GM23248 (cell line): ENCODE measurements around the gene HES3. TPM values are rescaled to one million over a fixed set of nuclear protein-coding genes. Genes with fewer than 3 reads are reported as not detected.

ENCODE experiments used
- DNase-seq: peaks from one replicate; pipeline ENCODE4 v3.0.0-alpha.2; 2015
- H2AFZ ChIP-seq: fragments of 200-600 bp; sonication (generic); 2 replicates; pipeline ENCODE4 v1.6.1; 2016; ENCODE audit warnings: antibody characterized with exemption
- H3F3A ChIP-seq: fragments of 200-600 bp; sonication (generic); 2 replicates; pipeline ENCODE4 v1.6.1; 2016; ENCODE audit warnings: mild to moderate bottlenecking, antibody characterized with exemption, mixed run types; ENCODE audit not compliant: insufficient read depth
- H3K27ac ChIP-seq: fragments of 200-600 bp; sonication (generic); 2 replicates; pipeline ENCODE4 v1.5.1; 2016; ENCODE audit warnings: mild to moderate bottlenecking
- H3K27me3 ChIP-seq: fragments of 200-600 bp; sonication (generic); replicated peaks from 2 replicates; pipeline ENCODE4 v1.6.1; 2016; ENCODE audit warnings: mild to moderate bottlenecking; ENCODE audit not compliant: insufficient read depth
- H3K36me3 ChIP-seq: fragments of 200-600 bp; sonication (generic); 2 replicates; pipeline ENCODE4 v1.6.1; 2016; ENCODE audit warnings: low read depth, mild to moderate bottlenecking
- H3K4me1 ChIP-seq: fragments of 200-600 bp; sonication (generic); 2 replicates; pipeline ENCODE4 v1.6.1; 2016; ENCODE audit warnings: mild to moderate bottlenecking; ENCODE audit not compliant: insufficient read depth
- H3K4me2 ChIP-seq: fragments of 200-600 bp; sonication (generic); one replicate; pipeline ENCODE4 v1.6.1; 2016; ENCODE audit warnings: mild to moderate bottlenecking; ENCODE audit not compliant: unreplicated experiment
- H3K4me3 ChIP-seq: fragments of 200-600 bp; sonication (generic); 2 replicates; pipeline ENCODE4 v1.5.1; 2016; ENCODE audit warnings: mild to moderate bottlenecking
- H3K79me2 ChIP-seq: fragments of 200-600 bp; sonication (generic); 2 replicates; pipeline ENCODE4 v1.6.1; 2016; ENCODE audit warnings: mild to moderate bottlenecking; ENCODE audit not compliant: insufficient read depth
- H3K9ac ChIP-seq: fragments of 200-600 bp; sonication (generic); 2 replicates; pipeline ENCODE4 v1.6.1; 2016; ENCODE audit warnings: mild to moderate bottlenecking
- H3K9me2 ChIP-seq: fragments of 200-600 bp; sonication (generic); 2 replicates; pipeline ENCODE4 v1.6.1; 2016; ENCODE audit warnings: mixed run types, mild to moderate bottlenecking, moderate library complexity; ENCODE audit not compliant: insufficient read depth
- H3K9me3 ChIP-seq: fragments of 200-600 bp; sonication (generic); one replicate; pipeline ENCODE4 v1.6.1; 2017; ENCODE audit warnings: low read depth
- H4K20me1 ChIP-seq: fragments of 200-600 bp; sonication (generic); 2 replicates; pipeline ENCODE4 v1.6.0; 2016; ENCODE audit not compliant: insufficient read depth
- EZH2 ChIP-seq: fragments of 200-600 bp; sonication (generic); IDR thresholded peaks from 2 replicates; pipeline ENCODE4 v1.6.1; 2018; ENCODE audit warnings: antibody characterized with exemption, mild to moderate bottlenecking; ENCODE audit not compliant: insufficient read depth, poor library complexity, severe bottlenecking
- EZH2phosphoT487 ChIP-seq: fragments of 200-600 bp; sonication (generic); IDR thresholded peaks from 2 replicates; pipeline ENCODE4 v1.6.1; 2018; ENCODE audit warnings: antibody characterized with exemption, moderate library complexity, mild to moderate bottlenecking, low read depth; ENCODE audit not compliant: insufficient read depth
- WGBS, 2 experiments: methylation state at CpG; one replicate each; pipeline ENCODE4 v1.1.6; 2015 to 2017; ENCODE audit warnings: low lambda C conversion rate in 2 of 2, low coverage in 1 of 2; ENCODE audit errors: missing lambda C conversion rate in 2 of 2; 5-methylcytosine and 5-hydroxymethylcytosine counted together
- in situ Hi-C: fragments of 300-500 bp; cut with MboI; formaldehyde crosslinking; loops from 2 replicates; pipeline ENCODE4 v1.15.0; 2020
- polyA plus RNA-seq: library from polyadenylated mRNA; unstranded; fragments of >200 nt; fragmentation: Nextera tagmentation; extraction: Ambion mirVana; gene quantifications from 2 replicates; pipeline ENCODE4 v1.2.1, GENCODE V29; 2016
- total RNA-seq: library from RNA; depleted of rRNA; stranded (reverse); fragments of >200 nt; shearing (Covaris generic); gene quantifications from 2 replicates; pipeline ENCODE4 v1.2.3, GENCODE V29; 2014

HES3 gene
- total and polyA plus RNA-seq, 2 experiments from 2014 or later: not detected

GRCh38 chr1:6276811-6277555 is 33.0 kb downstream of the HES3 start:
- no peaks in the 10 kb centered on the region for H3K9me3 ChIP-seq
- H3K27me3 ChIP-seq: no peaks in the 10 kb centered on the region
- peak overlapping the region; percentile 54 for H3K27ac ChIP-seq
- no peaks in the 10 kb centered on the region for H4K20me1 ChIP-seq
- DNase-seq: no peak
- no peaks in the 10 kb centered on the region for H3K79me2 ChIP-seq
- peaks cover 9% of the 10 kb centered on the region; the same call in 1 of the 2 replicates for H3K4me1 ChIP-seq
- WGBS, 2 experiments: 91 to 97% methylated on average over 12 to 15 of the region's 20 CpGs
- TF ChIP-seq EZH2 (no peak), EZH2phosphoT487 (no peak)
- no peaks in the 10 kb centered on the region for H3K9me2 ChIP-seq
- in situ Hi-C loops: no loop called here
- peak overlapping the region; percentile 74; the same call in 1 of the 2 replicates for H2AFZ ChIP-seq
- H3K4me3 ChIP-seq: no peak overlapping the region
- no peaks in the 10 kb centered on the region for H3K36me3 ChIP-seq
- H3K4me2 ChIP-seq: peak overlapping the region; percentile 14
- H3F3A ChIP-seq: no peaks in the 10 kb centered on the region
- peak overlapping the region; percentile 77 for H3K9ac ChIP-seq

DNA sequence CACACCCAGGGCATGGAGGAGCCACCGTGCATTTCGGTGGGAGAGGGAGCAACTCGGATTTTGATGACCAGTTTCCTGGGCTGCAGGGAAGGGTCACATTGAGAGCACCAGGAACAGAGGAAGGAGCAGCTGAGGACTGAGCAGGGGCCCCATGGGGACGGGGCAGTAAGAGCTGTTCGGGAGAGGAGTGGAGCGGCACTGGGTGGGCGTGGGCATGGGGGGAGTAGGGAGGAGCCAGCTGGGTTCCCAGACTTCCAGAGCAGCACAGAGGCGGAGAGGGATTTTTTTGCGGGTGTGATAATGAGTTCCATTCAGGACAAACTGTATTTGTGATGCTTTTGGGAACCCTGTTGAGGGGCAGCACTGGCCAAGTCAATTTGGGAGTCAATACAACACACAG is 34.3 kb downstream of the HES3 start:
- Histone ChIP-seq H3K9me2 (no peaks in the 10 kb centered on the region), H3K27ac (no peak overlapping the region), H2AFZ (no peak overlapping the region), H4K20me1 (no peaks in the 10 kb centered on the region), H3K9ac (no peak overlapping the region), H3K9me3 (no peaks in the 10 kb centered on the region), H3K4me3 (no peak overlapping the region), H3K4me2 (no peak overlapping the region), H3K27me3 (no peaks in the 10 kb centered on the region), H3F3A (no peaks in the 10 kb centered on the region), H3K79me2 (no peaks in the 10 kb centered on the region), H3K36me3 (no peaks in the 10 kb centered on the region), H3K4me1 (peaks cover 9% of the 10 kb centered on the region; the same call in 1 of the 2 replicates)
- in situ Hi-C loops: no loop called here
- 52 to 59% methylated on average over 9 of the region's 9 CpGs for WGBS, 2 experiments
- TF ChIP-seq EZH2 (no peak), EZH2phosphoT487 (no peak)
- no peak for DNase-seq

DNA sequence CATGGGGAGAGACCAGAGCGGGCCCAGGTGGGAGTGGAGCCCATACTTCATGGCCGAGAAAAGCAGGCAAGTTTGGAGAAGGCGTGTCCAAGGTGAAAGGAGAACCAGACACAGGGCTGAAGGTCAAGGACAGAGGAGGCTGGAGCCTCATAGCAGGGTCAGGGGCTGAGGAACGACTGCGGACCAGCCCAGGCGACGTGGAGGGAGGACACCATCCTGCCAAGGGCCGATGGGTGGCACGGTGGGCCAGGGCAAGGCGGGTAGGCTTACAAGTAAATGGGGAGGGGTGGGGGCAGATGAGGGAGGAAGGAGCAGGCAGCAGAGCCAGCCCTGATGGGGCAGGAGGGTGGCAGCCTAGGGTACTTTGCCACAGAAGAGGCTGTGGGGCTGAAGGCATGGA is 35.1 kb downstream of the HES3 start:
- H3K4me2 ChIP-seq: no peak overlapping the region
- in situ Hi-C loops: no loop called here
- H4K20me1 ChIP-seq: no peaks in the 10 kb centered on the region
- no peaks in the 10 kb centered on the region for H3K36me3 ChIP-seq
- WGBS, 2 experiments: 95 to 96% methylated on average over 10 of the region's 10 CpGs
- no peaks in the 10 kb centered on the region for H3K27me3 ChIP-seq
- H3K79me2 ChIP-seq: no peaks in the 10 kb centered on the region
- H3K27ac ChIP-seq: no peak overlapping the region
- no peak for TF ChIP-seq EZH2
- TF ChIP-seq EZH2phosphoT487: no peak
- no peak overlapping the region for H3K9ac ChIP-seq
- H3K4me3 ChIP-seq: no peak overlapping the region
- H2AFZ ChIP-seq: no peak overlapping the region
- no peaks in the 10 kb centered on the region for H3K9me3 ChIP-seq
- H3F3A ChIP-seq: no peaks in the 10 kb centered on the region
- no peak for DNase-seq
- H3K4me1 ChIP-seq: peaks cover 9% of the 10 kb centered on the region; the same call in 1 of the 2 replicates
- H3K9me2 ChIP-seq: no peaks in the 10 kb centered on the region

- Histone ChIP-seq H3K9me2 (no peaks in the 10 kb centered on the region), H3K4me3 (no peak overlapping the region), H3K4me2 (no peak overlapping the region), H3K27me3 (no peaks in the 10 kb centered on the region), H3K36me3 (no peaks in the 10 kb centered on the region), H3K9ac (no peak overlapping the region), H3K9me3 (no peaks in the 10 kb centered on the region), H3K79me2 (no peaks in the 10 kb centered on the region), H3F3A (no peaks in the 10 kb centered on the region), H2AFZ (no peak overlapping the region), H3K4me1 (peaks cover 9% of the 10 kb centered on the region; the same call in 1 of the 2 replicates), H4K20me1 (no peaks in the 10 kb centered on the region), H3K27ac (no peak overlapping the region)
- TF ChIP-seq EZH2phosphoT487: no peak
- no peak for TF ChIP-seq EZH2
- 95 to 96% methylated on average over 27 to 31 of the region's 31 CpGs for WGBS, 2 experiments
- in situ Hi-C loops: no loop called here
- DNase-seq: no peak
Measured at GRCh38 chr1:6279613-6280383, 35.8 kb downstream of the HES3 start.
